GM18868 (cell line): ENCODE results near the gene DOP1B.

Experiments
- ATAC-seq: cut with Tn5 transposase; IDR thresholded peaks from one replicate; pipeline ENCODE4 v1.9.1; 2021; ENCODE audit warnings: mild to moderate bottlenecking, moderate library complexity; ENCODE audit not compliant: unreplicated experiment

DOP1B gene

DNA sequence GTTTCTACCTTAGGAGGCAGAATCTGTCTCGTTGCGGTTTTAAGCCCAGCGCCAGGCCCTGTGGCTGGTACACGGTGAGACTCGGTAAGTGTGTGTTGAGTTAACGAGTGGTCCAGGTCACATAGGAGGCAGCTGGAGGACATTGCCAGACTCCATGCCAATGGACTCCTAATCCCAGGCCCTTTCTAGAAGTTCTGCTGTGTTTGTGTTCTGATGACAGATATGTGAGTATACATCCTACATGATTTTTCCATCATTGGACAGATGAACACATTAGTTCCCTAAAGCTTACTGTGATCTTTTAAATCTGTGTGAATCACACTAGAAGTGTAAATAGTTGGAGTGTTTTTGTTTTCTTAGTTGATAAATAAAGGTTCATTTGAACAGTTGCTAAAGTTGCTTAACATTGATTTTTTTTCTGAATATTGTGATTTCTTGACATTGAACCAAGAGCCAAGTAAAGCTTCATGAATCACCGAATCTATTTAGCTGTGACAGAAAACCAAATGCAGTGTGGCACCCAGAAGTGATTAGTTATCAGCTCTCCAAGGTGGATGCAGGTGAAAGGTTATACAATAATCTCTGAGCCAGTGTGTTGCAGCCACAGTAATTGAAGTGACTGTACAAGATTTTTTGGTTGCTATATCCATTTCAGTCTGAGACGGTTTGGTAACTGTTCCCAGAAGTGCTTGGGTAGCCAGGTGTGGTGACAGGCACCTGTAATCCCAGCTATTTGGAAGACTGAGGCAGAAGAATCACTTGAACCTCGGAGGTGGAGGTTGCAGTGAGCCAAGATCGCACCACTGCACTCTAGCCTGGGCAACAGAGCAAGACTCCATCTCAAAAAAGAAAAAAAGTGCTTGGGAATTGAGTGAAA lies 46.3 kb downstream of the DOP1B start:
- ATAC-seq: no peak

GRCh38 chr21:36203603-36203889 lies 46.9 kb downstream of the DOP1B start:
- peak; percentile 91 for ATAC-seq

DNA sequence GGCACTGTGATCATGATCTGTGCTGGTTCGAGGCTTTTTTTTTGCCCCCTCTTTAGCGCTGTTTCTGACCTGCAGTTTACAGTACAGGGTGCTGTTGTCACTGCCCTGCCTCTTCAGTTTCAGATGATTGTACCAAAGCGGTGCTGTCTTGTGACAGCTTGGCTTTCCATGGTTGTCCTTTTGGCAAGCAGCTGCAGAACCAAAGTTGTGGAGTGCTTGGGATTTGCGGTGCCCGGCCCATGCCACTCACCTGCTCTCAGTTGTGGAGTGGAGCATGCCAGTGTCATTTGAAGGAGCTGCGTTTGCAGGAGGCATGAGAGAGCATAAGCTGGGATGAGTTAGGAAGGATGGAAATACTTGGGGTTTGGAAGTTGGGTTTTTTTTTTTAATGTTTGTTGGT lies 48.4 kb downstream of the DOP1B start:
- ATAC-seq: no peak

DNA sequence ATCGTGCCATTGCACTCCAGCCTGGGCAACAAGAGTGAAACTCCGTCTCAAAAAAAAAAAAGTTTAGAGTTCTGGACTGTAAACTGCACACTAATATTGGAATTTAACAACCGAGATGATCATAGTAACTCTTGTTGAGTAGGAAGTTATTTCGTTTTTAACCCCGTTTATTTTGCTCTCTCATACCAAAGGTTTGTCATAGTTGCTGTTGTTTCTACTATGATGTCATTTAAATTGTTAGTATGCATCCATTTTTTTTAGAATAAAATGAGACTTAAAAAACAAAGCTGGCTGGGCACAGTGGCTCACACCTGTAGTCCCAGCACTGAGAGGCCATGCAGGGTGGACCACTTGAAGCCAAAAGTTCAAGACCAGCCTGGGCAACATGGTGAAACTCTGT lies 49.3 kb downstream of the DOP1B start:
- ATAC-seq: no peak
